ENCODE results near the gene CLSTN3.
"Not testable (repeated sequence)": the region's sequence is repeated elsewhere in the genome, so short reads cannot be mapped to it uniquely, and the experiment has no call there.

Gene CLSTN3

DNA sequence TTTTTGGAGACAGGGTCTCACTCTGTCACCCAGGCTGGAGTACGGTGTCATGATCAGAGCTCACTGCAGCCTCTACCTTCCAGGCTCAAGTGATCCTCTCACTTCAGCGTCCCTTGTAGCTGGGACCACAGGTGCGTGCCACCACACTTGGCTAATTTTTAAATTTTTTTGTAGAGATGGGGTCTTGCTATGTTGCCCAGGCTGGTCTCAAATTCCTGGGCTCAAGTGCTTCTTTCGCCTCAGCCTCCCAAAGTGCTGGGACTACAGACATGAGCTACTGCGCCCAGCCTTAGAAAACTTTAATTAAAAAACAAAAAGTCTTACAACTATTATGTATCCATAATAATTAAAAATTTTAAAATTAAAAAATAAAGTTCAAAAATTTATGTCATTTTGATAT, 23.0 kb upstream of the CLSTN3 start:
- H3K27me3 ChIP-seq (ENCODE audit: insufficient read depth, low read length); H3K4me3 ChIP-seq (ENCODE audit: low read length); H3K27ac ChIP-seq (ENCODE audit: low read depth, low read length); H3K36me3 ChIP-seq (ENCODE audit: insufficient read depth, low read length); H3K4me1 ChIP-seq (ENCODE audit: insufficient read depth, low read length); H3K9me3 ChIP-seq (ENCODE audit: insufficient read depth, low read depth, low read length); H3K9ac ChIP-seq (ENCODE audit: low read depth, low read length): not testable (repeated sequence)
- 99% methylated on average over 5 of the region's 5 CpGs for WGBS

DNA sequence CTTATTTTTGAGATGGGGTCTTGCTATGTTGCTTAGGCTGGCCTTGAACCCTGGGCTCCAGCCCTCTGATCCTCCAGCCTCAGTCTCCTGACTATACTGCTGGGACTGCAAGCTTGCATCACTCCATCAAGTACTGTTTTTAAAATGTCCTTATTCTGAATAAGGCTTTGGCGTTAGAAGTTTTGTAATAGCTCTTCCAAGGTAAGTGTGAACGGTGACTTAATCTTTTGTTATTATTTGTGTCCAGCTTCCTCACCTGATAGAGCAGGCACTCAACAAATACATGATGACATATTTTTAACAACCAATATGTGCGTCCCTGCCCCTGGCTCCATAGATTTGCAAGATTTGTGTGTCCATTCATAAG, 22.6 kb upstream of the CLSTN3 start:
- H3K4me1 ChIP-seq (ENCODE audit: insufficient read depth, low read length): 0 out of 2 replicates have a peak, but pooled peaks cover 3% of the 10 kb centered on the region
- H3K4me3 ChIP-seq (ENCODE audit: low read length): peak overlapping the region; percentile 83
- peak overlapping the region; percentile 84; the same call in 1 of the 2 replicates for H3K9ac ChIP-seq (ENCODE audit: low read depth, low read length)
- H3K36me3 ChIP-seq (ENCODE audit: insufficient read depth, low read length): peaks cover 7% of the 10 kb centered on the region
- 86% methylated on average over 3 of the region's 3 CpGs for WGBS
- peaks cover 7% of the 10 kb centered on the region; the same call in 1 of the 2 replicates for H3K9me3 ChIP-seq (ENCODE audit: insufficient read depth, low read depth, low read length)
- no peaks in the 10 kb centered on the region for H3K27me3 ChIP-seq (ENCODE audit: insufficient read depth, low read length)
- no peak overlapping the region for H3K27ac ChIP-seq (ENCODE audit: low read depth, low read length)

- Histone ChIP-seq H3K36me3 (ENCODE audit: insufficient read depth, low read length) (peaks cover 7% of the 10 kb centered on the region), H3K9me3 (ENCODE audit: insufficient read depth, low read depth, low read length) (peaks cover 7% of the 10 kb centered on the region; the same call in 1 of the 2 replicates), H3K27me3 (ENCODE audit: insufficient read depth, low read length) (no peaks in the 10 kb centered on the region), H3K4me1 (ENCODE audit: insufficient read depth, low read length) (0 out of 2 replicates have a peak, but pooled peaks cover 3% of the 10 kb centered on the region), H3K9ac (ENCODE audit: low read depth, low read length) (peak overlapping the region; percentile 84), H3K4me3 (ENCODE audit: low read length) (peak overlapping the region; percentile 83), H3K27ac (ENCODE audit: low read depth, low read length) (peak overlapping the region; percentile 38)
- WGBS: 21% methylated on average over 30 of the region's 30 CpGs
These were observed 22.0 kb upstream of the CLSTN3 start for GRCh38 chr12:7108003-7108795.

- peaks cover 6% of the 10 kb centered on the region; the same call in 1 of the 2 replicates for H3K4me1 ChIP-seq (ENCODE audit: insufficient read depth, low read length)
- H3K4me3 ChIP-seq (ENCODE audit: low read length): peak within 1 kb of the TSS; percentile 83
- 23% methylated on average over 19 of the region's 23 CpGs for WGBS
- peak within 1 kb of the TSS; percentile 75 for H3K27ac ChIP-seq (ENCODE audit: low read depth, low read length)
- peaks cover 3% of the 10 kb centered on the region for H3K36me3 ChIP-seq (ENCODE audit: insufficient read depth, low read length)
- no peaks in the 10 kb centered on the region for H3K27me3 ChIP-seq (ENCODE audit: insufficient read depth, low read length)
- H3K9ac ChIP-seq (ENCODE audit: low read depth, low read length): peak within 1 kb of the TSS; percentile 84
- peaks cover 7% of the 10 kb centered on the region; the same call in 1 of the 2 replicates for H3K9me3 ChIP-seq (ENCODE audit: insufficient read depth, low read depth, low read length)
These were observed 21.2 kb upstream of the CLSTN3 start, which contains the start of gene C1RL for GRCh38 chr12:7108796-7109571. TSS of gene C1RL (minus strand) at chr12:7109214. CDS start at chr12:7109180, 34 bp downstream.

DNA sequence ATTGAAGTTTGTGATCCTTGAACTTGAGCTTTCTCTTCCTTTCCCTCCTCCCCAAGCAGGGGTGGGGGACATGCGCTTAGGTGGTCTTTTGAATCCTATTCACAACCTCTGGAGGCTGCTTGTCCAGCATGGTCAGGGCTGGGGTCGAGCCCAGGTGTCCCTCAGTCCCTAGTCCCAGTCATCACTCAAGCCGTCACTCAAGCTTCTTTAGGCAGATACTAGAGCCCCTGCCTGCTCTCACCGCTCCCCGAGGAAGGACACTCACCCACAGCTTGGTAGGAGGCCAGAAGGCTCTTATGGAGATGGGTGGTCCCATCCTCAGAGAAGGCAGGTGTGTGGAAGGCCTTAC, 20.6 kb upstream of the CLSTN3 start:
- 80% methylated on average over 5 of the region's 5 CpGs for WGBS
- peak overlapping the region; percentile 83 for H3K4me3 ChIP-seq (ENCODE audit: low read length)
- H3K9me3 ChIP-seq (ENCODE audit: insufficient read depth, low read depth, low read length): peaks cover 7% of the 10 kb centered on the region; the same call in 1 of the 2 replicates
- H3K27me3 ChIP-seq (ENCODE audit: insufficient read depth, low read length): no peaks in the 10 kb centered on the region
- H3K36me3 ChIP-seq (ENCODE audit: insufficient read depth, low read length): no peaks in the 10 kb centered on the region; the same call in 1 of the 2 replicates
- no peak overlapping the region for H3K27ac ChIP-seq (ENCODE audit: low read depth, low read length)
- peaks cover 6% of the 10 kb centered on the region; the same call in 1 of the 2 replicates for H3K4me1 ChIP-seq (ENCODE audit: insufficient read depth, low read length)
- no peak overlapping the region for H3K9ac ChIP-seq (ENCODE audit: low read depth, low read length)

DNA sequence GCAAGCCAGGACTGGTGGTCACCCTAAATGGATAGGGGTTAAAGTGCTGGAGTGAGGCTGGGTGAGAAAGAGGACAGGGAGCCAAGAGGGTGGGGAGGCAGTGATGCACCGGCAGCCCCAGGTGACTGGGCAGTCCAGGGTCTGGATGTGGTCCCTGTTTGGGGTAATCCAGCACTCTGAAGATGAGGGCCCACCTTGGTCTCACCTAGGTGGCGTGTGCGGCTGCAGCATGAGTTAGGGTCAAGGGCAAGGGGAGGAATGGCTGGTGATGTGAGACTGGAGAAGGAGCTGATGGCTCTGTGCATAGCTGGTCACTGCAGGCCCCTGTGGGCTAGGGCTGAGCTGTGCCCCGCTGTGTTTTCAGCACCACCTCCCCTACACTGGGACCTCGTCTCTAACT, 19.5 kb upstream of the CLSTN3 start:
- H3K27me3 ChIP-seq (ENCODE audit: insufficient read depth, low read length): no peaks in the 10 kb centered on the region
- H3K36me3 ChIP-seq (ENCODE audit: insufficient read depth, low read length): no peaks in the 10 kb centered on the region; the same call in 1 of the 2 replicates
- H3K4me3 ChIP-seq (ENCODE audit: low read length): no peak overlapping the region
- peaks cover 7% of the 10 kb centered on the region; the same call in 1 of the 2 replicates for H3K9me3 ChIP-seq (ENCODE audit: insufficient read depth, low read depth, low read length)
- H3K4me1 ChIP-seq (ENCODE audit: insufficient read depth, low read length): peaks cover 6% of the 10 kb centered on the region; the same call in 1 of the 2 replicates
- H3K9ac ChIP-seq (ENCODE audit: low read depth, low read length): no peak overlapping the region
- H3K27ac ChIP-seq (ENCODE audit: low read depth, low read length): no peak overlapping the region
- WGBS: 90% methylated on average over 5 of the region's 5 CpGs

DNA sequence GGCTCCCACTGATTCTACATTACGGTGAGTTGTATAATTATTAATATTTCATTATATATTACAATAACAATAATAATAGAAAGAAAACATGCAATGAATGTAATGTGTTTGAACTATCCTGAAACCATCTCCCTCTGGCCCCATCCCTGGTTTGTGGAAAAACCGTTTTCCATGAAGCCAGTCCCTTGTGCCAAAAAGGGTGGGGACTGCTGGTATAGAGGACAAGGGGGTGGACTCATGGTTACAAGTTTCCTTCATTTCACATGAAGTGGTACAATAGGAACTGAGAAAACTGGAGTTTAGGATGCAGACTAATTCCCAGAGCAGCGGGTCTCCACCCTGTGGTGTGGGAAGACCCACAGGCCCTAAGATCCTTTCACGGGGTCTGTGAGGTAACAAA, 18.1 kb upstream of the CLSTN3 start:
- H3K27me3 ChIP-seq (ENCODE audit: insufficient read depth, low read length): no peaks in the 10 kb centered on the region
- no peak overlapping the region for H3K4me3 ChIP-seq (ENCODE audit: low read length)
- no peaks in the 10 kb centered on the region for H3K9me3 ChIP-seq (ENCODE audit: insufficient read depth, low read depth, low read length)
- no peaks in the 10 kb centered on the region for H3K36me3 ChIP-seq (ENCODE audit: insufficient read depth, low read length)
- WGBS: 84% methylated on average over 3 of the region's 4 CpGs
- peaks cover 6% of the 10 kb centered on the region; the same call in 1 of the 2 replicates for H3K4me1 ChIP-seq (ENCODE audit: insufficient read depth, low read length)
- no peak overlapping the region for H3K27ac ChIP-seq (ENCODE audit: low read depth, low read length)
- H3K9ac ChIP-seq (ENCODE audit: low read depth, low read length): no peak overlapping the region

GRCh38 chr12:7113389-7113871, 16.7 kb upstream of the CLSTN3 start:
- H3K4me1 ChIP-seq (ENCODE audit: insufficient read depth, low read length): peaks cover 6% of the 10 kb centered on the region; the same call in 1 of the 2 replicates
- 45% methylated on average over 5 of the region's 5 CpGs for WGBS

DNA sequence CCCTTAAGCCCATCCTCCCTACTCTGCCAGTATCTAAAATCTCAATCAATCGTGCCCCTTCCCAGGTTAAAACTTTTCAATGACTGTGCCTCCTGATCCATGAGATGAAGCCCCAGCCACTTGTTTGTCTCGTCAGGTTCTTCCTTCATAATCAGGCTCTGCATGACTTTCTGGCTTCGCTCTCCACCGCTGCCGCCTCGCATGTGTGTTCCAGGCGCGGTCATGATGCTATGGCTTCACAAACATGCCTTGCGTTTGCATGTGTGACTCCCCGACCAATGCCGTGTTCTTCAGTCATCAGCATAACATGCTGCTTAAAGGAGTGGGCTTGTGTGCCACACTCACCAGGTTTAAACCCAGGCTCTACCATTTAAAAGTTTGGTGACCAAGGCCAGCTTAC, 16.2 kb upstream of the CLSTN3 start:
- Histone ChIP-seq H3K9ac (ENCODE audit: low read depth, low read length) (no peak overlapping the region), H3K27ac (ENCODE audit: low read depth, low read length) (no peak overlapping the region), H3K4me1 (ENCODE audit: insufficient read depth, low read length) (peaks cover 6% of the 10 kb centered on the region; the same call in 1 of the 2 replicates), H3K27me3 (ENCODE audit: insufficient read depth, low read length) (no peaks in the 10 kb centered on the region), H3K9me3 (ENCODE audit: insufficient read depth, low read depth, low read length) (no peaks in the 10 kb centered on the region), H3K4me3 (ENCODE audit: low read length) (no peak overlapping the region), H3K36me3 (ENCODE audit: insufficient read depth, low read length) (no peaks in the 10 kb centered on the region)
- 93% methylated on average over 11 of the region's 11 CpGs for WGBS

More at GRCh38 chr12:7113389-7113871, 16.7 kb upstream of the CLSTN3 start:
- Histone ChIP-seq H3K9ac (ENCODE audit: low read depth, low read length) (no peak overlapping the region), H3K36me3 (ENCODE audit: insufficient read depth, low read length) (no peaks in the 10 kb centered on the region), H3K27ac (ENCODE audit: low read depth, low read length) (no peak overlapping the region), H3K9me3 (ENCODE audit: insufficient read depth, low read depth, low read length) (no peaks in the 10 kb centered on the region), H3K27me3 (ENCODE audit: insufficient read depth, low read length) (no peaks in the 10 kb centered on the region), H3K4me3 (ENCODE audit: low read length) (no peak overlapping the region)

- H3K9ac ChIP-seq (ENCODE audit: low read depth, low read length): no peak overlapping the region
- no peaks in the 10 kb centered on the region for H3K9me3 ChIP-seq (ENCODE audit: insufficient read depth, low read depth, low read length)
- H3K4me3 ChIP-seq (ENCODE audit: low read length): no peak overlapping the region
- peaks cover 3% of the 10 kb centered on the region; the same call in 1 of the 2 replicates for H3K4me1 ChIP-seq (ENCODE audit: insufficient read depth, low read length)
- 88% methylated on average over 6 of the region's 6 CpGs for WGBS
- no peaks in the 10 kb centered on the region for H3K27me3 ChIP-seq (ENCODE audit: insufficient read depth, low read length)
- H3K27ac ChIP-seq (ENCODE audit: low read depth, low read length): no peak overlapping the region
- H3K36me3 ChIP-seq (ENCODE audit: insufficient read depth, low read length): no peaks in the 10 kb centered on the region
These were observed 15.3 kb upstream of the CLSTN3 start for GRCh38 chr12:7114851-7115250.

DNA sequence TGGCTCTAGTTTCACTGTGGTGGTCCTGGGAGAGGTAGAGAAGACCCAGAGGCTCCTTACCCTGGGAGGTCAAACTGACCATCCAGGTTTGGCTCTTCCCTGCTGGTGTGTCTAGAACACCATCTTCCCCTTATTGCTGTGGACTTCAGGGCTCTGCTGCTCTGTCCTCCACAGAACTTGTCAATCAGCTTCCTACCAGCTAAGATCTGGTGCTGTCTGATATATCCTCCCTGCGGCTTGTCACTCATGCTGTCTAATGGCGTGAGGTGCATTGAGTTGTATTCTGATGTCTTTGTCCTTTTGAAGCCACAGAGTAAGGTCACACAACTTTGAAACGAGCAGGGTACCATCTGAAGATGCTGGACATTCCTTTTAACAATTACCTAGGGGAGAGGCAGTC, 14.0 kb upstream of the CLSTN3 start:
- Histone ChIP-seq H3K9ac (ENCODE audit: low read depth, low read length) (no peak overlapping the region), H3K9me3 (ENCODE audit: insufficient read depth, low read depth, low read length) (no peaks in the 10 kb centered on the region), H3K4me3 (ENCODE audit: low read length) (no peak overlapping the region), H3K4me1 (ENCODE audit: insufficient read depth, low read length) (peaks cover 3% of the 10 kb centered on the region; the same call in 1 of the 2 replicates), H3K27ac (ENCODE audit: low read depth, low read length) (no peak overlapping the region), H3K27me3 (ENCODE audit: insufficient read depth, low read length) (no peaks in the 10 kb centered on the region), H3K36me3 (ENCODE audit: insufficient read depth, low read length) (no peaks in the 10 kb centered on the region)
- 93% methylated on average over 3 of the region's 3 CpGs for WGBS
